HUES6 (cell line): ENCODE results near the gene OR4K14.

Experiments used
- H3K27ac ChIP-seq: 2 replicates; pipeline ENCODE4 v1.7.0; 2013; ENCODE audit warnings: low read depth, mild to moderate bottlenecking, low read length, inconsistent platforms
- H3K27me3 ChIP-seq: 2 replicates; pipeline ENCODE4 v1.6.1; 2013; ENCODE audit warnings: low read length; ENCODE audit not compliant: control insufficient read depth, insufficient read depth
- H3K36me3 ChIP-seq: 2 replicates; pipeline ENCODE4 v1.6.1; 2013; ENCODE audit warnings: low read length; ENCODE audit not compliant: control insufficient read depth, insufficient read depth
- H3K4me1 ChIP-seq: 2 replicates; pipeline ENCODE4 v1.6.1; 2013; ENCODE audit warnings: low read length; ENCODE audit not compliant: control insufficient read depth, insufficient read depth
- H3K4me3 ChIP-seq: 2 replicates; pipeline ENCODE4 v1.5.1; 2013; ENCODE audit warnings: low read depth, low read length
- H3K9ac ChIP-seq: one replicate; pipeline ENCODE4 v1.6.1; 2013; ENCODE audit warnings: mild to moderate bottlenecking, low read length
- H3K9me3 ChIP-seq: 2 replicates; pipeline ENCODE4 v1.6.1; 2013; ENCODE audit warnings: low read depth, low read length; ENCODE audit not compliant: control insufficient read depth, insufficient read depth

The OR4K14 gene

GRCh38 chr14:20019257-20019865 lies at the start of gene OR4K14:
Gene OR4K14 (minus strand): TSS chr14:20019307. CDS start chr14:20015193, 4,114 bp downstream.
- peaks cover 17% of the 10 kb centered on the region; the same call in 1 of the 2 replicates for H3K9me3 ChIP-seq
- no peak within 1 kb of the TSS for H3K27ac ChIP-seq
- H3K27me3 ChIP-seq = no peaks in the 10 kb centered on the region
- H3K4me3 ChIP-seq = no peak within 1 kb of the TSS
- H3K4me1 ChIP-seq = no peaks in the 10 kb centered on the region
- no peaks in the 10 kb centered on the region for H3K36me3 ChIP-seq
- no peak within 1 kb of the TSS for H3K9ac ChIP-seq

DNA sequence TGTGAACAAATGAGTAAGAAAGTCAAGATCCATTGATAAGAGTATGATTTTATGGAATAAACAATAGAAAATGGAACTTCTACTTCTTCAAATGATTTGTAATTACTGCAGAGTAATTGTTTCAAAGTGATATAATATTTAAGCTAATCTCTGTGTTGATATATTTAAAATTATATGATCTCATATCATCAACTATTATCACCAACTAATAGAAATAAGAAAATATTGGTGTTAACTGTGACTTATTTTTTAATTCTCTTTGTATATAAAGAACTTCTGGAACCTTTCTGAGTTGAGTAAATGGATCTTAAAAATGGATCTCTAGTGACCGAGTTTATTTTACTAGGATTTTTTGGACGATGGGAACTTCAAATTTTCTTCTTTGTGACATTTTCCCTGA lies 40.6 kb upstream of the OR4K14 start, which contains the start of gene OR4L1:
OR4L1 (plus strand) TSS at position 301 of the 400 bp plus-strand sequence; CDS start at position 301, 0 bp downstream.
- H3K9me3 ChIP-seq = peaks cover 44% of the 10 kb centered on the region; the same call in 1 of the 2 replicates
- H3K4me1 ChIP-seq = no peaks in the 10 kb centered on the region
- no peak within 1 kb of the TSS for H3K27ac ChIP-seq
- H3K9ac ChIP-seq = no peak within 1 kb of the TSS
- H3K4me3 ChIP-seq = no peak within 1 kb of the TSS
- no peaks in the 10 kb centered on the region; the same call in 1 of the 2 replicates for H3K27me3 ChIP-seq
- H3K36me3 ChIP-seq = no peaks in the 10 kb centered on the region

GRCh38 chr14:20048202-20048601 lies 29.1 kb upstream of the OR4K14 start:
- no peaks in the 10 kb centered on the region for H3K36me3 ChIP-seq
- no peak overlapping the region for H3K27ac ChIP-seq
- H3K4me3 ChIP-seq = no peak overlapping the region
- H3K9me3 ChIP-seq = peaks cover 40% of the 10 kb centered on the region; the same call in 1 of the 2 replicates
- no peaks in the 10 kb centered on the region; the same call in 1 of the 2 replicates for H3K27me3 ChIP-seq
- H3K9ac ChIP-seq = no peak overlapping the region
- no peaks in the 10 kb centered on the region; the same call in 1 of the 2 replicates for H3K4me1 ChIP-seq

DNA sequence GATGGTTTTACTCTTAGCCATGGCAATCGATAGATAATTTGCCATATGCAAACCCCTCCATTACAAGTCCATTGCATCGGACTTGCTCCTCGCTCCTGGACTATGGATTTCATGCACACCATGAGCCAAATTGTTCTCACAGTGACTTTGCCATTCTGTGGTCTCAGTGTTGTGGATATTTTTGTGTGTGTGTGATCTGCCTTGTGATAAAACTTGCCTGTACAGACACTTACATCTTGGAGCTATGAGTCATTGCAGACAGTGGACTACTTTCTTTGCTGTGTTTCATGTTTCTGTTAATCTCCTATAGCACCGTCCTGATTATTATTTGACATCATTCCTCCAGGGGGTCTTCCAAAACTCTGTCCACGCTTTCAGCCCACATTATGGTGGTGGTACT lies 25.1 kb upstream of the OR4K14 start:
- no peaks in the 10 kb centered on the region; the same call in 1 of the 2 replicates for H3K4me1 ChIP-seq
- H3K4me3 ChIP-seq = no peak overlapping the region
- H3K27ac ChIP-seq = no peak overlapping the region
- H3K9ac ChIP-seq = no peak overlapping the region
- H3K36me3 ChIP-seq = no peaks in the 10 kb centered on the region
- H3K9me3 ChIP-seq = peaks cover 36% of the 10 kb centered on the region; the same call in 1 of the 2 replicates
- H3K27me3 ChIP-seq = no peaks in the 10 kb centered on the region; the same call in 1 of the 2 replicates

DNA sequence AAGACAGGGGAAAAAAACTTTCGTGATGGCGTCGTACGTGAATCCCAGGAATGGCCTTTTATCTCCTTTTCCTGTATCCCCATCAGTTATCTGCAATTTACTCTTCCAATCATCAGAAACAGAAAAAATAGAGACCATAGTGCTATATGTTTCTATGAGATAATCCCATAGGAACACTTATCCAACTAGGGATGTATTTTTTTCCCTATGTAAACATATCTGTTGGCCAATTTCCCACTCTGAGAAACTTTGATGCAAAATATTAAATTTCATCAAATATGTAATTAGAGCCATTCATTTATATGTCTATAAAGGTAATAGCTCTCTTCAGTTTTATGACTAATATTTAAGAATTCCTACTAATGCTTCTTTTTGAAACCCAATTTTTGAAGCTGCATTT lies 16.8 kb upstream of the OR4K14 start, which contains the start of gene OR4K13:
OR4K13 (minus strand) TSS at position 101 of the 400 bp plus-strand sequence. CDS start 1,280 bp downstream, outside the sequence.
- no peaks in the 10 kb centered on the region for H3K27me3 ChIP-seq
- no peaks in the 10 kb centered on the region for H3K36me3 ChIP-seq
- no peak within 1 kb of the TSS for H3K4me3 ChIP-seq
- no peaks in the 10 kb centered on the region for H3K4me1 ChIP-seq
- H3K27ac ChIP-seq = no peak within 1 kb of the TSS
- H3K9me3 ChIP-seq = peaks cover 23% of the 10 kb centered on the region; the same call in 1 of the 2 replicates
- H3K9ac ChIP-seq = no peak within 1 kb of the TSS

DNA sequence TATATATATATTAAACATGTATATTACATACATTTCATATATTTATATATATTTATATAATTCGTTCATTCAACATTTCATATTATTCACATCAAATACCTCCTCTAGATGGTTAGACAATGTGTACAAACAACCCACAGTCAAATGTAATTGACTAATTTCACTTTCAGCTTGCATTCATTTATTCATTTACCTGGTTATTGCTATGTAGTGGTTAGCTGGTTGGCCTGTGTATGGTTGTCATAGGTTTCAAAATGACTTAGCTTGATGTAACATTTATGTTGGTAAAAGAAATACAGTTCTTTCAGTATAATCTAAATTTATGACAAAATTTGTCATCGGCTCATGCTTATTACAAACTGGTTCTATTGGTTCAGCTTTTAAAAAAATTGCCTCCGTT lies 16.3 kb upstream of the OR4K14 start:
- Histone ChIP-seq H3K27me3 (no peaks in the 10 kb centered on the region), H3K9ac (no peak overlapping the region), H3K36me3 (no peaks in the 10 kb centered on the region), H3K9me3 (peaks cover 26% of the 10 kb centered on the region; the same call in 1 of the 2 replicates), H3K27ac (no peak overlapping the region), H3K4me1 (no peaks in the 10 kb centered on the region), H3K4me3 (no peak overlapping the region)

DNA sequence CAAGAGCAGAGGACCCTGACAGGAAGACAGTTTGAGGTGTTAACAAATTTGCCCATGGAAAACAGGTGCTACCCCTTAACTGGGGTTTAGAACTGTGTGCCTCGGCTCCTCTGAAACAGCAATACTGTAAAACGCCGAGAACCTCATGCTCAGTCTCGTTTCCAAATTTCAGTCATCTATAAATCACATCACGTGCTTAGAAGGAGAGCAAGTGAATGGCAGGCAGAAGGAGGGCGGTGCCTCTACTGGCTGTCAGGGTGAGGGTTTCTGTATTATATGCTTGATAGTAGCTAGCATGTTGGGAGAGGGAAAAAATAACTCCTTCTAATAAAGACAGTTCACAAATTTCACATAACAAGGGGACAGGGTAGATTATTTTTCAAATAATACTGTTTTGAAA lies 12.0 kb upstream of the OR4K14 start:
- Histone ChIP-seq H3K9ac (no peak overlapping the region), H3K27me3 (no peaks in the 10 kb centered on the region), H3K9me3 (peaks cover 43% of the 10 kb centered on the region; the same call in 1 of the 2 replicates), H3K27ac (no peak overlapping the region), H3K4me1 (no peaks in the 10 kb centered on the region), H3K36me3 (no peaks in the 10 kb centered on the region), H3K4me3 (no peak overlapping the region)

DNA sequence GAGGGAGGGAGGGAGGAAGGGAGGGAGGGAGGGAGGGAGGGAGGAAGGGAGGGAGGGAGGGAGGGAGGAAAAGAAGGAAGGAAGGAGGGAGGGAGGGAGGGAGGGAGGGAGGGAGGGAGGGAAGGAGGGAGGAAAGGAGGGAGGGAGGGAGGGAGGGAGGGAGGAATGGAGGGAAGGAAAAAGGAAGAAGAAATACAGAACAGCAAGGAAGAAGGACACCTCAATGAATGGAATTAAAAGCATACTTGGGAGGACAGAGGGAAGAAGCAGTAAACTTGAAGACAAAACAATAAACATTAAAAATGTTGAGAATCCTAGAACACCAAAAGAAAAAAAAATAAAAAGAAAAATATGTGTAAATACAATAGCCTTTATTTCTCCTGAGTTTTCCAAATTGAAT lies 11.0 kb downstream of the OR4K14 start:
- Histone ChIP-seq H3K27ac (no peak overlapping the region), H3K4me1 (no peaks in the 10 kb centered on the region), H3K36me3 (no peaks in the 10 kb centered on the region), H3K9me3 (peaks cover 31% of the 10 kb centered on the region; the same call in 1 of the 2 replicates), H3K4me3 (no peak overlapping the region), H3K27me3 (no peaks in the 10 kb centered on the region; the same call in 1 of the 2 replicates), H3K9ac (no peak overlapping the region)

DNA sequence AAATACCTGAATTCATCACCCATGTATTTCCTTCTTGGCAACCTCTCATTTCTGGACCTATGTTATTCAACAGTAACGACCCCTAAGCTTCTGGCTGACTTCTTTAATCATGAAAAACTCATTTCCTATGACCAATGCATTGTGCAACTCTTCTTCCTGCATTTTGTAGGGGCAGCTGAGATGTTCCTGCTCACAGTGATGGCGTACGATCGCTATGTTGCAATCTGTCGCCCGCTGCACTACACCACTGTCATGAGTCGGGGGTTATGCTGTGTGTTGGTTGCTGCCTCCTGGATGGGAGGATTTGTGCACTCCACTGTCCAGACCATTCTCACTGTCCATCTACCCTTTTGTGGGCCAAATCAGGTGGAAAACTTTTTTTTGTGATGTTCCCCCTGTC lies 16.8 kb downstream of the OR4K14 start:
- H3K27me3 ChIP-seq = no peaks in the 10 kb centered on the region; the same call in 1 of the 2 replicates
- no peaks in the 10 kb centered on the region for H3K36me3 ChIP-seq
- H3K9ac ChIP-seq = no peak overlapping the region
- no peaks in the 10 kb centered on the region for H3K4me1 ChIP-seq
- H3K9me3 ChIP-seq = peaks cover 22% of the 10 kb centered on the region; the same call in 1 of the 2 replicates
- no peak overlapping the region for H3K4me3 ChIP-seq
- no peak overlapping the region for H3K27ac ChIP-seq

GRCh38 chr14:20001863-20002262 lies 17.2 kb downstream of the OR4K14 start, which contains the start of gene OR4Q2:
Gene OR4Q2 (plus strand): TSS chr14:20002163.
- H3K9me3 ChIP-seq = peaks cover 23% of the 10 kb centered on the region; the same call in 1 of the 2 replicates
- H3K27ac ChIP-seq = no peak within 1 kb of the TSS
- no peaks in the 10 kb centered on the region for H3K36me3 ChIP-seq
- H3K9ac ChIP-seq = no peak within 1 kb of the TSS
- H3K4me3 ChIP-seq = no peak within 1 kb of the TSS
- H3K4me1 ChIP-seq = no peaks in the 10 kb centered on the region
- H3K27me3 ChIP-seq = no peaks in the 10 kb centered on the region; the same call in 1 of the 2 replicates

- peaks cover 35% of the 10 kb centered on the region; the same call in 1 of the 2 replicates for H3K9me3 ChIP-seq
- no peaks in the 10 kb centered on the region for H3K27me3 ChIP-seq
- H3K9ac ChIP-seq = no peak overlapping the region
- H3K4me3 ChIP-seq = no peak overlapping the region
- H3K27ac ChIP-seq = no peak overlapping the region
- no peaks in the 10 kb centered on the region for H3K36me3 ChIP-seq
- no peaks in the 10 kb centered on the region for H3K4me1 ChIP-seq
Measured at GRCh38 chr14:19993438-19993837, 25.7 kb downstream of the OR4K14 start.
